ENCODE results near the gene ERCC6L. TPM values are rescaled to one million over a fixed set of nuclear protein-coding genes. Genes with fewer than 3 reads are reported as not detected.

The ERCC6L gene, protein sequence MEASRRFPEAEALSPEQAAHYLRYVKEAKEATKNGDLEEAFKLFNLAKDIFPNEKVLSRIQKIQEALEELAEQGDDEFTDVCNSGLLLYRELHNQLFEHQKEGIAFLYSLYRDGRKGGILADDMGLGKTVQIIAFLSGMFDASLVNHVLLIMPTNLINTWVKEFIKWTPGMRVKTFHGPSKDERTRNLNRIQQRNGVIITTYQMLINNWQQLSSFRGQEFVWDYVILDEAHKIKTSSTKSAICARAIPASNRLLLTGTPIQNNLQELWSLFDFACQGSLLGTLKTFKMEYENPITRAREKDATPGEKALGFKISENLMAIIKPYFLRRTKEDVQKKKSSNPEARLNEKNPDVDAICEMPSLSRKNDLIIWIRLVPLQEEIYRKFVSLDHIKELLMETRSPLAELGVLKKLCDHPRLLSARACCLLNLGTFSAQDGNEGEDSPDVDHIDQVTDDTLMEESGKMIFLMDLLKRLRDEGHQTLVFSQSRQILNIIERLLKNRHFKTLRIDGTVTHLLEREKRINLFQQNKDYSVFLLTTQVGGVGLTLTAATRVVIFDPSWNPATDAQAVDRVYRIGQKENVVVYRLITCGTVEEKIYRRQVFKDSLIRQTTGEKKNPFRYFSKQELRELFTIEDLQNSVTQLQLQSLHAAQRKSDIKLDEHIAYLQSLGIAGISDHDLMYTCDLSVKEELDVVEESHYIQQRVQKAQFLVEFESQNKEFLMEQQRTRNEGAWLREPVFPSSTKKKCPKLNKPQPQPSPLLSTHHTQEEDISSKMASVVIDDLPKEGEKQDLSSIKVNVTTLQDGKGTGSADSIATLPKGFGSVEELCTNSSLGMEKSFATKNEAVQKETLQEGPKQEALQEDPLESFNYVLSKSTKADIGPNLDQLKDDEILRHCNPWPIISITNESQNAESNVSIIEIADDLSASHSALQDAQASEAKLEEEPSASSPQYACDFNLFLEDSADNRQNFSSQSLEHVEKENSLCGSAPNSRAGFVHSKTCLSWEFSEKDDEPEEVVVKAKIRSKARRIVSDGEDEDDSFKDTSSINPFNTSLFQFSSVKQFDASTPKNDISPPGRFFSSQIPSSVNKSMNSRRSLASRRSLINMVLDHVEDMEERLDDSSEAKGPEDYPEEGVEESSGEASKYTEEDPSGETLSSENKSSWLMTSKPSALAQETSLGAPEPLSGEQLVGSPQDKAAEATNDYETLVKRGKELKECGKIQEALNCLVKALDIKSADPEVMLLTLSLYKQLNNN
- total RNA-seq (2012; rRNA removed) = 5.0 and 5.8 TPM in 2 replicates

DNA sequence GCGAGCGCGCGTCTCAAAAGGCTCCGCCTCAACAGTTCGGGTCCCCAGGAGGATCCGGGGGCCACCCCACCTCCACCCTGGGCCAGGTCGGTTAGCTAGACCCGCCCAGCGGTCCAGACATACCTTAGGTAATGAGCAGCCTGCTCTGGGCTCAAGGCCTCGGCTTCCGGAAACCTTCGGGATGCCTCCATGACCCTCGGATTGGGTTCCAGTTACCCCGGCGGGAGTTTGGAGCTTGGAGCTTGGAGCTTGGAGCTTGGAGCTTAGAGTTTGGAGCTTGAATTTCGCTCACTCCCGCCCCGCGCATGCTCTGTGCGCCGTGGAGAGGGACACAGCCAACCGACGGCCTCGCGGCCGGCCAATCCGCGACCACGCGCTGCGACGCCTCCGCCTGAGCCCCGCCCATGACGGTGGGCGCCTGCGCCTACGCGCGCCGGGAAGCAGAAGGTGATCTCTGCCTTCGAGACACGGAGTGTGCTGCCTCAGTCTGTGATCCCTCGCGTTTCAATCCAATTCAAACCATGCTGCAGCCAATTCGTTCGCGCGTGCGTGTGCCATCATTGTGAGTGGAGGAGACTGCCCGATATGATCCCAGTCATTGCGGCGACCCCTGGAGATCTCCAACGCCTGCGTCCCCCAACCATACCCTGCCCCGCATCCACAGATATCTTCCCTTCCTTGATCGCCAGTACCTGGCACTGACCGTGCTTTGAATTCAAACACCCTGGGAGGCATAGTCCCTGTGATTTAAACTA is at the start of gene ERCC6L:
TSS of gene ERCC6L (minus strand) at position 307 of the 755 bp plus-strand sequence. CDS start at position 191, 116 bp downstream.
- Histone ChIP-seq H3K27me3 (ENCODE audit: control insufficient read depth, insufficient read depth, low read length) (peaks cover 11% of the 10 kb centered on the region), H3K9ac (ENCODE audit: low read depth, low read length) (peak within 1 kb of the TSS; percentile 75), H3K4me2 (ENCODE audit: low read length) (peak within 1 kb of the TSS; percentile 85), H3K9me3 (replicated peaks; ENCODE audit: low read length) (no peaks in the 10 kb centered on the region), H3K4me3 (ENCODE audit: low read length) (peak within 1 kb of the TSS; percentile 72), H3K36me3 (ENCODE audit: insufficient read depth, low read length) (no peaks in the 10 kb centered on the region), H3K4me1 (ENCODE audit: control insufficient read depth, insufficient read depth, low read length) (no peaks in the 10 kb centered on the region)

DNA sequence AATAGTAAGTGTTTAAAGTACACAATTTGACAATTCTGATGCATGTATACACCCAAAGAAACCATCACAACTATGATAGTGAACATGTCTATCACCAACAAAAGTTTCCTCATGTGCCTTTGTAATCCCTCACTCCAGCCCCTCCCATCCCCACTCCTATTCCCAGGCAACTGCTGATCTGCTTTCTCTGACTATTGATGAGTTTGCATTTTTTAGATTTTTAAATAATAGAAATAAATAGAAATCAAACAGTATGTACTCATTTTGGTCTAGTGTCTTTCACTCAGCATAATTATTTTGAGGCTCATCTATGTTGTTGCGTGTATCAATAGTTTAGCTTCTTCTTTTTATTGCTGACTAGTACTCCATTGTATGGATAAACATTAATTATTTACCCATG is 43.5 kb upstream of the ERCC6L start:
- H3K9me3 ChIP-seq (replicated peaks; ENCODE audit: low read length) = no peaks in the 10 kb centered on the region
- H3K4me2 ChIP-seq (ENCODE audit: low read length) = no peak overlapping the region
- H3K27me3 ChIP-seq (ENCODE audit: control insufficient read depth, insufficient read depth, low read length) = peaks cover 24% of the 10 kb centered on the region
- no peaks in the 10 kb centered on the region for H3K36me3 ChIP-seq (ENCODE audit: insufficient read depth, low read length)
- no peaks in the 10 kb centered on the region for H3K4me1 ChIP-seq (ENCODE audit: control insufficient read depth, insufficient read depth, low read length)
- H3K4me3 ChIP-seq (ENCODE audit: low read length) = no peak overlapping the region
- H3K9ac ChIP-seq (ENCODE audit: low read depth, low read length) = no peak overlapping the region

DNA sequence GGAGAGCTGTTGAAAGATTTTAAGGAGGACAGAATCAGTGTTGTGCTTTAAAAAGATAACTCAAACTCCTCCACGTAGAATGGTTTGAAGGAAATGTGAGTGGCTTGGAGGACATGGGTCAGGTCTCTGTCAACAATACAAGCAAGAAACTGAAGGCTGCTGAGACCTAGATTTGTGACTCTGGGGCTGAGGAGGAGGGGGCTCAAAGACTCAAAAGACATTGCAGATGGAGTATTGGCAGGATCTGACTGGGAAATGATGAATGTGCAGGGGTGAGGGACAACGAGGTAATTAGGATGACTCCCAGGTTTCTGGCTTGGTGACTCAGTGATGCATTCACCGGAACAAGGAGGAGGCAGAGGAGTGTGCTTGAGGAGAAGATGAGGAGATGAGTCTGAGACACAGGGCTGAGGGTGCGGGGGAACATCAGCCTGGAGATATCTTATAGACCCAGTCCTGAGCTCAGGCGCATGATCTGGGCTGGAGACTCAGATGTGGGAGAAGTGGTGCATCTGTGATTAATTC is 41.6 kb upstream of the ERCC6L start:
- no peak overlapping the region for H3K9ac ChIP-seq (ENCODE audit: low read depth, low read length)
- H3K9me3 ChIP-seq (replicated peaks; ENCODE audit: low read length) = no peaks in the 10 kb centered on the region
- peaks cover 4% of the 10 kb centered on the region for H3K4me1 ChIP-seq (ENCODE audit: control insufficient read depth, insufficient read depth, low read length)
- no peak overlapping the region for H3K4me3 ChIP-seq (ENCODE audit: low read length)
- H3K36me3 ChIP-seq (ENCODE audit: insufficient read depth, low read length) = peaks cover 14% of the 10 kb centered on the region
- peaks cover 18% of the 10 kb centered on the region for H3K27me3 ChIP-seq (ENCODE audit: control insufficient read depth, insufficient read depth, low read length)
- H3K4me2 ChIP-seq (ENCODE audit: low read length) = no peak overlapping the region

DNA sequence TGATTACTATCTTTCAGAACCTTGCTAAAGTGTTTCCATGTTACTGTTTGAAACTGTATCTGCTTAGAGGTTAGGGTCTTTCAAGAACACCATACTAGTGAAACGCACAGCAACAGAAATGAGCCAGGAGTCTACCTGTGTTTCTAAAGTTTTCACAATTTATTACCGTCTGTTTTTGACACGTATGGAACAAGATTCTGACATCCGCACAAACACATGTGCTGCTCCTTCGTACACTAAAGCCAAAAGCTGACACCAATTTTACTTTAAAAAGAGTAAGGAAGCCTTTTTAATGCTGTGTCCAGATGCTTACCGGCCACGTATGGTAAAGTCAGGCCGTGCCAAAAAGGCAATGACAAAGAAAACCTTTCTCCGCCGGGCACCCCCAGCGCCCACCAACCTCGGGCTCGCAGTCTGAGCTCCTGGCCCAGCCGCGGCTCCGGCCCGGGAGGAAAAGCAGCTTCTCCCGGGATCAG is 37.7 kb upstream of the ERCC6L start:
- Histone ChIP-seq H3K36me3 (ENCODE audit: insufficient read depth, low read length) (peaks cover 53% of the 10 kb centered on the region), H3K4me1 (ENCODE audit: control insufficient read depth, insufficient read depth, low read length) (peaks cover 40% of the 10 kb centered on the region), H3K4me3 (ENCODE audit: low read length) (peak overlapping the region; percentile 95), H3K9ac (ENCODE audit: low read depth, low read length) (peak overlapping the region; percentile 98), H3K4me2 (ENCODE audit: low read length) (peak overlapping the region; percentile 86), H3K27me3 (ENCODE audit: control insufficient read depth, insufficient read depth, low read length) (peaks cover 14% of the 10 kb centered on the region), H3K9me3 (replicated peaks; ENCODE audit: low read length) (no peaks in the 10 kb centered on the region)

DNA sequence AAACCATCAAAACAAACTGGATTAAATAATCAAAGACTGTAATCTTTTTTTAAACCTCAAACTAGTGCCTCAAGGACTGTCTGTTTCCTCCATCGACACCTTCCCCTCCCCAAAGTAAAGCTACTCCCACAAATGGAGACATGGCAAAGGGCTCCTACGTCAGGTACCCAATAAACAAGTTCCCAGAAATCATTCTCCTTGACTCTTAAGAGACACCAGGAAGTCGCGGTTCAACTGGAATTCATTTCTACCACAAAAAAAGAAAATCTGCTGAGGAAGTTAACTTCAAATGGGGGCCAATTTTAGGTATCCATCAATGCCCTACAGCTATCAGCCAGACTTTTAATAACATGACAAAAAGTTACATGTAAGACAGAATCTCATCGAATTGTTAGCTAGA is 35.7 kb upstream of the ERCC6L start:
- H3K9ac ChIP-seq (ENCODE audit: low read depth, low read length) = peak overlapping the region; percentile 40
- peak overlapping the region; percentile 95 for H3K4me3 ChIP-seq (ENCODE audit: low read length)
- peak overlapping the region; percentile 86 for H3K4me2 ChIP-seq (ENCODE audit: low read length)
- no peaks in the 10 kb centered on the region for H3K9me3 ChIP-seq (replicated peaks; ENCODE audit: low read length)
- H3K4me1 ChIP-seq (ENCODE audit: control insufficient read depth, insufficient read depth, low read length) = peaks cover 60% of the 10 kb centered on the region
- peaks cover 69% of the 10 kb centered on the region for H3K36me3 ChIP-seq (ENCODE audit: insufficient read depth, low read length)
- H3K27me3 ChIP-seq (ENCODE audit: control insufficient read depth, insufficient read depth, low read length) = peaks cover 10% of the 10 kb centered on the region

DNA sequence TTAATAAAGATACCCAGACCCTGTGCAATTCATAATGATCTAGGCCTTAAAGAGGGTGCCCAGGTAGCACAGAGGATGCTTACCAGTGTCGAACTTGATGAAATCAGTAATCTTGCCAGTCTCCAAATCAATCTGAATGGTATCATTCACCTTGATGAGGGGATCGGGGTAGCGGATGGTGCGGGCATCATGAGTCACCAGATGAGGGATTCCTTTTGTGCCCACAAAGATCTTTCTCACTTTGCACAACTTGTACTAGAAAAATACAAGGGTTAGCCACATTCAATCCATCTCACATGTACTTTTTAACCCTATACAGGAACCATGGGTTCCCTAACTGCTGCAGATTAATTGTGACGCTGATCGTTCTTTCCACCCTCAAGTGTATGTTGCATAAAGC is 34.9 kb upstream of the ERCC6L start:
- peak overlapping the region; percentile 40 for H3K9ac ChIP-seq (ENCODE audit: low read depth, low read length)
- peaks cover 67% of the 10 kb centered on the region for H3K4me1 ChIP-seq (ENCODE audit: control insufficient read depth, insufficient read depth, low read length)
- H3K4me3 ChIP-seq (ENCODE audit: low read length) = peak overlapping the region; percentile 95

DNA sequence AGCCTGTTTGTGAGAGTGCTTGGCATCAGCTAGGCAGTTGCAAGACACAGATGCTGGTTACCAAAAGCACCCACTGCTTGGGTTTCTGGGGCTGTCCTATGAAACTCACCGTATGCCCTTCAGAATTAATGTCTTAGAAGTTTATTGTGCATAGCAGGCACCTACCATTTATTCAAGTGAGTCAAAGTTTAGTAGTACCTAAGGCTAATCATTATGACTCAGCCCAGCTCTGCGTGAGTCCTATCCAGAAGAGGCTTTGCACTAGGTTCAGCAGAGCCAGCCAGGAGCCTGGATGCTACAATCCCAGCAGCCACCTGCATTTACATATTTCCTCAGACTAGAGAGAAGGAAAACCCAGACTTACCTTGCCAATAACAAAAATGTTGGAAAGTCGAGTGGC is 34.0 kb upstream of the ERCC6L start:
- no peaks in the 10 kb centered on the region for H3K9me3 ChIP-seq (replicated peaks; ENCODE audit: low read length)
- no peak overlapping the region for H3K4me3 ChIP-seq (ENCODE audit: low read length)
- H3K27me3 ChIP-seq (ENCODE audit: control insufficient read depth, insufficient read depth, low read length) = no peaks in the 10 kb centered on the region
- H3K4me1 ChIP-seq (ENCODE audit: control insufficient read depth, insufficient read depth, low read length) = peaks cover 73% of the 10 kb centered on the region
- H3K4me2 ChIP-seq (ENCODE audit: low read length) = peak overlapping the region; percentile 86
- H3K36me3 ChIP-seq (ENCODE audit: insufficient read depth, low read length) = peaks cover 85% of the 10 kb centered on the region
- no peak overlapping the region for H3K9ac ChIP-seq (ENCODE audit: low read depth, low read length)

More for the DNA sequence above, 34.9 kb upstream of the ERCC6L start:
- H3K9me3 ChIP-seq (replicated peaks; ENCODE audit: low read length) = no peaks in the 10 kb centered on the region
- peaks cover 2% of the 10 kb centered on the region for H3K27me3 ChIP-seq (ENCODE audit: control insufficient read depth, insufficient read depth, low read length)
- H3K36me3 ChIP-seq (ENCODE audit: insufficient read depth, low read length) = peaks cover 76% of the 10 kb centered on the region
- peak overlapping the region; percentile 86 for H3K4me2 ChIP-seq (ENCODE audit: low read length)

DNA sequence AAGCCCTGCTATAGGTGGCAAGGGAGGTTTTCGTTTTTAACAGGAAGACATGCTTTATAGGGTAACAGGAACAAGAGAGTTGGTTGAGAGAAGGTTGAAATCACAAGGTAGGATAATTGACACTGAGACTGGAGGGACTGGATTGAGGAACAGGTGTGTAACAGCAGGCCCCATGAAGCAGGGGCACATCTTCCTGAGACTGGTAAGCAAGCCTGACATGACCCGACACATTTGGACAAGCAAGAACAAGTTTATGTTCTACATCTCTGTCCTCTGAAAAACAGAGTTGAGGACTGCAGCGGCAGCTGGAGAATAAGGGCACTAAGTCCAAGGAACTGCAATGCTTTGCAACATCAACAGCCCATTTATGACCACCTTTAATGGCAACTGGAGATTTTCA is 33.0 kb upstream of the ERCC6L start:
- H3K36me3 ChIP-seq (ENCODE audit: insufficient read depth, low read length) = peaks cover 91% of the 10 kb centered on the region
- peaks cover 73% of the 10 kb centered on the region for H3K4me1 ChIP-seq (ENCODE audit: control insufficient read depth, insufficient read depth, low read length)
- H3K4me2 ChIP-seq (ENCODE audit: low read length) = no peak overlapping the region
- no peak overlapping the region for H3K9ac ChIP-seq (ENCODE audit: low read depth, low read length)
- H3K4me3 ChIP-seq (ENCODE audit: low read length) = no peak overlapping the region
- H3K9me3 ChIP-seq (replicated peaks; ENCODE audit: low read length) = no peaks in the 10 kb centered on the region
- no peaks in the 10 kb centered on the region for H3K27me3 ChIP-seq (ENCODE audit: control insufficient read depth, insufficient read depth, low read length)

DNA sequence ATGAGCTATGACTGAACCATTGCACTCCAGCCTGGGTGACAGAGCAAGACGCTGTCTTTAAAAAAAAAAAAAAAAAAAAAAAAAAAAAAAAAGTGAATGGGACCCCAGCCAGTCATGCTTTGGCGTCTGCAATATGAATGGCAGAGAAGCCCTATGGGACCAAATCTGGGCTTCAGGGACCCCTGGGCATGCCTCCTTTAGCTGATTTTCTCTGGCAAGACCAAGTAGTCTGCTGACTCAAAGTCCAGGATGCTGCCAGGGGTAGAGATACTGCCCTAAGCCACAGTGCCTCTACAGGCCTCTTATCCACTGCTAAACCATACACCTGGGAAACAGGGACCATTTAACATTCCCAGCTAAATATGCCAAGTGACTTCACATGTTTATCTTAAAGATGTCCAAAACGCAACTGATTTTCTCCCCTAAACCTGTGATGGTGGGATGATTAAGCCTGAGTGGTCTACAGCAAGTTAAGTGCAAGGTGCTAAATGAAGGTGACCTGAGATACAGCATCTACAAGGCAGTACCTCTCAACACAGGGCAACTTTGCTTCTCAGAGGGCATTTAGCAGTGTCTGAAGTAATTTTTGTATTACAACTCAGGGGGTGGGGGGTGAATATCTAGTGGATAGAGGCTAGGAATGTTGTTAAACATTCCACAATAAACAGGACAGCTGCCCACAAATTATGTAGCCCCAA is 32.4 kb upstream of the ERCC6L start:
- no peak overlapping the region for H3K4me2 ChIP-seq (ENCODE audit: low read length)
- H3K36me3 ChIP-seq (ENCODE audit: insufficient read depth, low read length) = peaks cover 86% of the 10 kb centered on the region
- H3K4me3 ChIP-seq (ENCODE audit: low read length) = no peak overlapping the region
- H3K9ac ChIP-seq (ENCODE audit: low read depth, low read length) = no peak overlapping the region
- H3K4me1 ChIP-seq (ENCODE audit: control insufficient read depth, insufficient read depth, low read length) = peaks cover 73% of the 10 kb centered on the region
- no peaks in the 10 kb centered on the region for H3K9me3 ChIP-seq (replicated peaks; ENCODE audit: low read length)
- no peaks in the 10 kb centered on the region for H3K27me3 ChIP-seq (ENCODE audit: control insufficient read depth, insufficient read depth, low read length)

DNA sequence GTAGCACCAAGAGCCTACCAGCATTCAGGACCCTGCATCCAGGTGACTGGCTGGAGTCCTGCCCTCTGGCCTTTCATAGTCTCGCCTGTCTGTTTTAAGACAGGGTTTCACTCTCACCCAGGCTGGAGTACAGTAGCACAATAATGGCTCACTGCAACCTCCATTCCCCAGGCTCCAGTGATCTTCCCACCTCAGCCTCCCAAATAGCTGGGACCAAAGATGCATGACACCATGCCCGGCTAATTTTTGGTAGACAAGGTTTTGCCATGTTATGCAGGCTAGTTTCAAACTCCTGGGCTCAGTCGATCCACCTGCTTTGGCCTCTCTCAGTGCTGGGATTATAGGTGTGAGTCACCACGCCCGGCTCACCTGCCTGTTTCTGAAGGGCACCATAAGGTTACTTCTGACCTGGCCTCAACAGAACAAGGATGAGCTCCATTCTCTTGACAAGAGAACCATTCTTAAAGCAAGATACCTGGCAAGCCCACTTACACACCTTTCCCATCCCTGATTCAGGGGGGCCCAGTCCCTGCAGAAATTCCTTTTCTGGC is 31.6 kb upstream of the ERCC6L start:
- H3K4me3 ChIP-seq (ENCODE audit: low read length) = no peak overlapping the region
- H3K27me3 ChIP-seq (ENCODE audit: control insufficient read depth, insufficient read depth, low read length) = no peaks in the 10 kb centered on the region
- H3K4me1 ChIP-seq (ENCODE audit: control insufficient read depth, insufficient read depth, low read length) = peaks cover 69% of the 10 kb centered on the region
- peak overlapping the region; percentile 56 for H3K4me2 ChIP-seq (ENCODE audit: low read length)
- H3K9ac ChIP-seq (ENCODE audit: low read depth, low read length) = peak overlapping the region; percentile 37
- peaks cover 77% of the 10 kb centered on the region for H3K36me3 ChIP-seq (ENCODE audit: insufficient read depth, low read length)
- H3K9me3 ChIP-seq (replicated peaks; ENCODE audit: low read length) = no peaks in the 10 kb centered on the region
